ENCODE results near the gene KCNC1. TPM values are rescaled to one million over a fixed set of nuclear protein-coding genes. Genes with fewer than 3 reads are reported as not detected.

Gene KCNC1
- total RNA-seq, 1 donor from 2014 or later, result 7.3 TPM

GRCh38 chr11:17755891-17756290 is 21.3 kb downstream of the KCNC1 start:
- DNase-seq, result no peak

- DNase-seq, result no peak
Observed at GRCh38 chr11:17760102-17761029, 25.8 kb downstream of the KCNC1 start.

DNA sequence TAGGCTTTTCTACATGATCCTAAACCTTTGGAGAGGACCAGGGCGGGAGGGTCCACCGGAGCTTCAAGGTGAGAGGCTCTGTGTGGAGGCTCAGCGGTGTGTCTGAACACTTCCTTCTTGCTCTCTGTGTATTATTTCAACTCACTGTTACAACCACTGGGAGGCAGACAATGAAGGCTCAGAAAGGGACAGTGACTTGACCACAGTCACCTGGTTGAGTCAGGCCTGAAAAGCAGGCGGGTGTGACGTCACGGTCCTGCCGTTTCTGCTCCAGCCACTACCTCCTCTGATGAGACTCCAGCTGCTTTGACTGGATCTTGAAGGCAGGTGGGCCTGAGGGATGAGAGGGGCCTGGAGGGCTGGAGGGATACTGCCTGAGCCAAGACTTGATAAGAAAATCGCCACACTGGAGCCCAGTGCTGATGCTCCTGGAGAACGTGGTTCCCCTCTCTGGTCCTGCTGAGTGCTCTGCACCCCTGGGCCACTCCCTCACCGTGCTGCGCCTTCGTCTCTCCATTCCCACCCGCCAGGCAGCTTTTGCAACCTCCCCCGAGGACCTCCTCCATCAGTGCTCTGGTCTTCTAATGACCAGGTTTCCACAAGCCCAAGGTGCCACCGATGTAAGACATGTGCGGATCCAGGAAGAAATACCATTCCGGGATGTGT is 27.9 kb downstream of the KCNC1 start:
- DNase-seq, result no peak

GRCh38 chr11:17763244-17763643 is 28.7 kb downstream of the KCNC1 start:
- no peak for DNase-seq

- no peak for DNase-seq
Observed at GRCh38 chr11:17763703-17764102, 29.1 kb downstream of the KCNC1 start.

DNA sequence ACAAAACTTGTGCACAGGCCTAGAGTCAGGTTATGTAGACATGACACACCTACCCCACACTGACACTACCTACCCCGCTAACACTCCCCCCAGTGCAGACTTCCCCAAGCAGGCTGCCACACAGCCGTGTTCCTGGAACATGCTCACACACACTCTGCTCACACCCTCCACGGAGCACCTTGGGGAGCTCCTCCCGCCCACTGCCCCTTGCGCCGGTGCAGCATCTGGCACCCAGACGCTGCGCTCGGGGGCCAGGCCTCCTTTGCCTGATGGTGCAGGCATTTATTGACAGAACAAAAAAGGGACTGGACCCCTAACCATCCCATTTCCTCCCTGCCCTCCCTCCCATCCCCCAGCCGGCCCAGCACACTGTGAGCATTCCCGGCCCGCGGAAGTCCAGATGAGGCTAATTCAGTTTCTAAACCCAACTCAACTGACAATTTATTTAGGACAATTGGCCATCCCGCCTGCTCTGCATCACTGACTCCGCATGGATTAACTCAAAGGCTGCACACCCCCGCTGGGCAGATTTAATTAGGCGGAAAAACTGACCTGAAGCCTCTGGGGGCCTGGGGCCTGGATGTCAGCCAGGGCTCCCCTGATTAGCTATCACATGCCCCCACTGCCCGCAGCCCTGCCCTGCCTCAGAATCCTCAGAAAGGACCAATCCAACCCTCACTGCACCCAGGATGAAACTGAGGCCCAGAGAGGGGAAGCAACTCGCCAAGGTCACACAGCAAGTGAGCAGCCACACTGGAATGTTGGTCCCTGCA is 30.1 kb downstream of the KCNC1 start:
- DNase-seq, result no peak

DNA sequence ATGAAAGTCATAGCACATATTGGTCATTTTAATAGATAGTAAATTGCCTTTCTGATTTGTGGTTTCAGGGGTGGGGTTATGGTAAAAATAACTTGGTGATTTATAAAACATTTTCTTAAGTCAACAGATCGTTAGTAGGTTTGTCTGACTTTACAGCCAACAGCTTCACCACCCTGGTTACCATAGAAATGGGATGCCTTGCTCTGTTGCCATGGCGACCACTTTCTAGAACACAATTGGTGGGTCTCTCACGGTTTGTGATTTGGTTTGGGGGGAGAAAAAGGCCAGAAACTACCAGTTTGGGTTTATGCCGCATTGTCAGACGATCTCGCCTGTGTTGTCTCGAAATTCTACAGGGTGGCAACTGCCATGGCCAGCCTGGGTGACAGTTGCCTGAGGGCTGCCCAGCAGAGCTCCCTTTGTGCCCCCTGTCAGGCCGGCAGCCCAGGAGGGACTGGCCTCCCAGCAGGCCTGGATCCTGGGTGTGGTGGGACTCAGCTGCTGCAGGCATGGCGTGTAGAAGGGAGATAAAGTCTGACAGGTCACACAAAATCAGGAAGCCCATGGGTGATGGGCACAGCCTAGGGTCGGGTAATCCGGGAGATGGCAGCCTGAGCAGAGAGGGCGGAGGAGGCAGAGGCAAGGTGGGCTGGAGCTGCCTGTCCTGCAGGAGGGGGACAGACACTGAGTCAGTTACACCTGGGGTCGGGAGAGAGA is 30.9 kb downstream of the KCNC1 start:
- no peak for DNase-seq

DNA sequence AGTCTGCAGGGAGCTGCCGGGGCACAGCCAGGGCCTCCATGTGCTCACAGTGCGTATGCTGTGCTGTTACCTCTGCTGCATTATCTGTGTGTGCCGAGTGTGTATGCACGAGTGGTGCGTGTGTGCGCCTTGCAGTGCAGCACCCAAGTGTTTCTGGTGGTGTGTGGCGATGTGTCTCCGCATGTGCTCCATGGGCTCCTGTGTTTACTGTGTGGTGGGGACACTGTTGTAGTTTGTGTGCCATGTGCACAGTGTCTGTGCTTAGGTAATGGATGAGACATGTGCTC is 31.4 kb downstream of the KCNC1 start:
- no peak for DNase-seq

- no peak for DNase-seq
Observed at GRCh38 chr11:17766590-17766989, 32.0 kb downstream of the KCNC1 start.

DNA sequence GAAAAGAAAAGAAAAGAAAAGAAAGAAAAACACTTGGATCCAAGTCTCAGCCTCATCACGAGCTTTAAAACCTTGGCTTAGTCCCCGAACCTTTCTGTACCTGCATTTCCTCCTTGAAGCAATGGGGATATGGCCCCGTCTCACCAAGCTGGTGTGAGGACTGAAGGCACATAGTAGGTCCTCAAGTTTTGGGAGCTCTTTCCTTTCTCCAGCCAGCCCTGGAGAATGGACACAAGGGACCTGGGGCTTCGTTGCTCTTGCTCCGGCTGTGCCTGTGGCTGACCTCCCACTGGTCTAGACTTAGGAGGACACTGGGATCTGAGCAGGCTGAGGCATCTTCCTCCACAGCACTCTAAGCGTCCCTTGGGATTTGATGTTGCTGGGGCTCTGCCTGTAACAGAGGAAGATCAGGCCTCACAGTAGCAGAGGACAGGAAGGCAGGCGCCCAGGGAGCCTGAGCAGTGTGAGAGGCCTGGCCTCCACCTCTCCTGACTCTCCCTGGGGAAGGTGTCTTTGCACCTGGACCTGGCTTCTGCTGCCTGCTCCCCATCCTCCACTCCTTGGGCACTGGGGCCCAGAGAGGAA is 32.8 kb downstream of the KCNC1 start:
- DNase-seq, result no peak

GRCh38 chr11:17767914-17768313 is 33.3 kb downstream of the KCNC1 start:
- DNase-seq, result no peak

DNA sequence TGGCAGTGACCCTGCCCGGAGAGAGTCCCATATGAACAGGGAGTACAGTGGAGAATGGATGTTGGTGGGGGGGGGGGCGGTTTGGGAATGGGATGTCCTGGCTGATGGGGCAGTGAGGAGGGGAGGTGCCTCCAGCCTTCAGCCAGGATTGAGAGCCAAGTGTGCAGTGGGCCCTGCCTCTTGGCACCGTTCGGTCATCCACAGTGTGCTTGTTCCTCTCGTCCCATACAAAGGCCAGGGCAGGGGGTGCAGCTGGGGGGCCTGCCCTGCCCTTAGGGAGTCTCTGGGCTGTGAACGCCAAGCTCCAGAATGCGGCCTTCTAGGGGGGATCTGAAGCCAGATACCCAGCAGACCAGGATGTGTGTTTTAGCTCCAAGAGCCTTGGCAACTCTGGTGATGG is 34.0 kb downstream of the KCNC1 start:
- DNase-seq, result no peak

DNA sequence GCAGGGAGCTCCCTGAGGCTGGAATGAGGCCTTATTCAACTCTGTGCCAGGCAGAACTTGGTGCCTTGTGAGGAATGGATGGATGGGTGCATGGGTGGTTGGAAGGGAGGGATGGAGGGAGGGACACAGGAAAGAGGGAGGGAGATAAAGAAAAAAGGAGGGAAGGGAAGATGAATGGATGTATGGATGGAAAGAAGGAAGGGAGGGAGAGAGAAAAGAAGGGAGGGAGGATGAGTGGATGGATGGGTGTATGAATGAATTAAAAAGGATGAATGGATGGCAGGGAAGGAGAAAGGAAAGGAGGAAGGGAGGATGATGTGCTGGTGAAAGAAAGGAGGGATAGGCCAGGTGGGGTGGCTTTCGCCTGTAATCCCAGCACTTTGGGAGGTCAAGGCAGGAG is 34.6 kb downstream of the KCNC1 start:
- DNase-seq, result no peak

DNA sequence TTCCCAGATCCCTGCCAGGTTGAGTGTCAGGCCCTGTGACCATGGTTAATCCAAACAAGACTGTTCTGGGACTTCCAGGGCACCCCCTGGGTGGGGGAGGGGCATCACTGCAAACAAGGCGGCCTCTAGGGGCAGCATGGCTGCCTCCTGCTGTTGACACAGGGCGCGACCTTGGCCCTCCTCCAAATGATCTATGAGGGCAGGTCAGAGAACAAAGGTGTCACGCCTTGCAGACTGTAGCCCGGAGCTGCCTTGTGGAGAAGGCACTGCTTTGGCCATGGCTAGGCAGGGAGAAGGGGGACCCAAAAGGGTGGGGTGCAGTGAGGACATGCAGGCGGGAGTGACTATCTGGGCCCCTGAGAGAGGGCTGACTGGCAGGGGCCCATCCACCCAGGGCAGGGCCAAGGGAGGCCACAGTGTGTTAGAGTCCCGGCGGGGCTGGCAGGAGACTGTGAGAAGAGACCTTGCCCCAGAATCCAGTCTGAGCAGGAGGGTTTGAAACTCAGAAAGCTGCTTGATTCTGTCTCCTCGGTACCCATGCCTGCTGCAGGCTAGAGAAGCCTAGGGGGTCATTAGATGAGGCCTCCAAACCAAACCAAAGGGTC is 35.6 kb downstream of the KCNC1 start:
- DNase-seq, result no peak

DNA sequence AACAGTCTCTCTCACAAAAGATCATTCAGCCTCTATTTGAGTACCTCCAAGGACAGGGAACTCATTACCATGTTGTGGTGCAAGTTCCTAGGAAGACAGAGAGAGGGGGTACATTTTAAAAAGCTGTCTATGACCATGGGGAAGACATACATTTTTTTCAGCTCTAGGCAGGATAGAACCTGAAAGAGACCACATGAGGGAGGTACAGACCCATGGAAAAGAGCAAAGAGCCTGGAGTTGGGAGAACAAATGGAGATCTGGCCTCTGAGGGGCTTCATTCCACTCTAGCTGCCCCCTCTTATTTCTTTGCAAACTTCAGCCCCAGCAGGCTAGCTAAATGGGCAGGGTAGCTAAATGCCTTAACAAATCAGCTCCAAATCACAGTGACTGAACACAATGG is 36.3 kb downstream of the KCNC1 start:
- DNase-seq, result no peak

DNA sequence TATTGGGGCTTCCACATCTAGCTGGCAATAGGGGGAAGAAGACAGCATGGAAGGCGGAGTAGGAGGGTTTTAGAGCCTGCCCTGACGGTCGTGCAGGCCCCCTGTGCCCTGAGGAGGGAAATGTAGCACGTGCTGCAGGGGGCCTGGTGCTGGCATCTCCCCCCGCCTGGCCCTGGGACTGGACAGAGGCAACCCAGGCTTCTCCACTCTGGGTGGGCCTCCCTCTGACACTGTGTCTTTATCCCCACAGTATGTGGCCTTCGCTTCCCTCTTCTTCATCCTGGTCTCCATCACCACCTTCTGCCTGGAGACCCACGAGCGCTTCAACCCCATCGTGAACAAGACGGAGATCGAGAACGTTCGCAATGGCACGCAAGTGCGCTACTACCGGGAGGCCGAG is 36.8 kb downstream of the KCNC1 start:
- no peak for DNase-seq

GRCh38 chr11:17771841-17772401 is 37.3 kb downstream of the KCNC1 start:
- DNase-seq, result no peak

- no peak for DNase-seq
Observed at GRCh38 chr11:17772704-17773600, 38.4 kb downstream of the KCNC1 start.

- no peak for DNase-seq
Observed at GRCh38 chr11:17773674-17774073, 39.1 kb downstream of the KCNC1 start.
